ENCODE results near the gene LAMA1.

LAMA1 gene

GRCh38 chr18:6983366-6983765 lies 134.2 kb downstream of the LAMA1 start:
- no peak for DNase-seq

- no peak for DNase-seq
These were observed 135.2 kb downstream of the LAMA1 start for GRCh38 chr18:6982398-6982797.

GRCh38 chr18:6980363-6980762 lies 137.2 kb downstream of the LAMA1 start:
- DNase-seq, result no peak

GRCh38 chr18:6979954-6980353 lies 137.6 kb downstream of the LAMA1 start:
- DNase-seq, result no peak

- no peak for DNase-seq
These were observed 140.7 kb downstream of the LAMA1 start for GRCh38 chr18:6976935-6977334.

- DNase-seq, result no peak
These were observed 142.5 kb downstream of the LAMA1 start for GRCh38 chr18:6975084-6975483.

- DNase-seq, result no peak
These were observed 145.6 kb downstream of the LAMA1 start for GRCh38 chr18:6971823-6972478.

- DNase-seq, result no peak
These were observed 154.0 kb downstream of the LAMA1 start for GRCh38 chr18:6963452-6964097.

GRCh38 chr18:6962571-6963451 lies 154.8 kb downstream of the LAMA1 start:
- DNase-seq, result no peak

- DNase-seq, result no peak
These were observed 156.3 kb downstream of the LAMA1 start for GRCh38 chr18:6961331-6961730.

GRCh38 chr18:6960656-6961055 lies 156.9 kb downstream of the LAMA1 start:
- DNase-seq, result no peak

GRCh38 chr18:6960124-6960523 lies 157.5 kb downstream of the LAMA1 start:
- DNase-seq, result no peak

- DNase-seq, result no peak
These were observed 158.5 kb downstream of the LAMA1 start for GRCh38 chr18:6959110-6959509.

- DNase-seq, result no peak
These were observed 160.6 kb downstream of the LAMA1 start for GRCh38 chr18:6956999-6957398.

- DNase-seq, result no peak
These were observed 161.1 kb downstream of the LAMA1 start for GRCh38 chr18:6956495-6956894.

- no peak for DNase-seq
These were observed 162.3 kb downstream of the LAMA1 start for GRCh38 chr18:6955304-6955703.

GRCh38 chr18:6954501-6954900 lies 163.1 kb downstream of the LAMA1 start:
- no peak for DNase-seq

GRCh38 chr18:6951336-6952090 lies 166.1 kb downstream of the LAMA1 start:
- DNase-seq, result no peak

GRCh38 chr18:6950641-6951040 lies 167.0 kb downstream of the LAMA1 start:
- no peak for DNase-seq

- DNase-seq, result no peak
These were observed 167.6 kb downstream of the LAMA1 start for GRCh38 chr18:6949800-6950586.

- no peak for DNase-seq
These were observed 169.1 kb downstream of the LAMA1 start for GRCh38 chr18:6948281-6949055.

All from inflammatory macrophage treated with lipopolysaccharide for 4 hours (primary cell).